Measurements from ENCODE around the gene DVL3.

DVL3 gene

DNA sequence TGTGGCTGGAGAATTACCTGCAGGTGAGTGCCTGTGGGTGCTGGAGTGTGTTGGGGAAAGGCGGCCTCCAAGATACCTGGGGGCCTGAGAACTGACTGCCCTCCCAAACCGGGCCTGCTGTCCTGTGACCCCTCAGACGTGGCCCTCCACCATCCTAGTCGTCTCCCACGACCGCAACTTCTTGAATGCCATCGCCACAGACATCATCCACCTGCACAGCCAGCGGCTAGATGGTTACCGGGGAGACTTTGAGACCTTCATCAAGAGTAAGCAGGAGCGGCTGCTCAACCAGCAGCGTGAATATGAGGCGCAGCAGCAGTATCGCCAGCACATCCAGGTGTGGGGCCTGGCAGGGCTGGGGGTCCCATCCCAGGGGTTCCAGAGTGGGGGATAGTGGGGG lies 34.2 kb downstream of the DVL3 start:
- no peak overlapping the region for H3K27ac ChIP-seq
- TF ChIP-seq, protein P1, sequence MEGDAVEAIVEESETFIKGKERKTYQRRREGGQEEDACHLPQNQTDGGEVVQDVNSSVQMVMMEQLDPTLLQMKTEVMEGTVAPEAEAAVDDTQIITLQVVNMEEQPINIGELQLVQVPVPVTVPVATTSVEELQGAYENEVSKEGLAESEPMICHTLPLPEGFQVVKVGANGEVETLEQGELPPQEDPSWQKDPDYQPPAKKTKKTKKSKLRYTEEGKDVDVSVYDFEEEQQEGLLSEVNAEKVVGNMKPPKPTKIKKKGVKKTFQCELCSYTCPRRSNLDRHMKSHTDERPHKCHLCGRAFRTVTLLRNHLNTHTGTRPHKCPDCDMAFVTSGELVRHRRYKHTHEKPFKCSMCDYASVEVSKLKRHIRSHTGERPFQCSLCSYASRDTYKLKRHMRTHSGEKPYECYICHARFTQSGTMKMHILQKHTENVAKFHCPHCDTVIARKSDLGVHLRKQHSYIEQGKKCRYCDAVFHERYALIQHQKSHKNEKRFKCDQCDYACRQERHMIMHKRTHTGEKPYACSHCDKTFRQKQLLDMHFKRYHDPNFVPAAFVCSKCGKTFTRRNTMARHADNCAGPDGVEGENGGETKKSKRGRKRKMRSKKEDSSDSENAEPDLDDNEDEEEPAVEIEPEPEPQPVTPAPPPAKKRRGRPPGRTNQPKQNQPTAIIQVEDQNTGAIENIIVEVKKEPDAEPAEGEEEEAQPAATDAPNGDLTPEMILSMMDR (IDR thresholded peaks at IDR 0.05), result no peak
- no peak for TF ChIP-seq ZFX (IDR thresholded peaks at IDR 0.05; ENCODE audit: borderline replicate concordance)

DNA sequence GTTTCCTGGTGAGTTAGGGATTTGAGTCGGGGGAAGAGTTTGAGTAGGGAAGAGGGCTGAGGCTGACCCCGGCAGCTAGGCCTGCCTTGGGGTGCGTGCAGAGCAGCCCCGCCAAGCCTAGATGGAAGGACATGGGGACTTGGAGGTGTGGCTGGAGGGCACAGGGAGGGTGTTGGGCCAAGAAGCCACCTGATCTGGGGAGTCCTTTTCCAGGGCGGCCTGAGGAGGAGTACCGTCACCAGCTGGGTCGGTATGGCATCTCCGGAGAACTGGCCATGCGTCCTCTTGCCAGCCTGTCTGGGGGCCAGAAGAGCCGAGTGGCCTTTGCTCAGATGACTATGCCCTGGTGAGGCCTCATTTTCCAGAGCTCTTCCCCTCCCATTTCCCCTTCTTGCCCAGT lies 37.7 kb downstream of the DVL3 start:
- H3K27ac ChIP-seq, result no peak overlapping the region
- TF ChIP-seq, protein P1 (IDR thresholded peaks at IDR 0.05), result no peak
- TF ChIP-seq ZFX (IDR thresholded peaks at IDR 0.05; ENCODE audit: borderline replicate concordance), result no peak

DNA sequence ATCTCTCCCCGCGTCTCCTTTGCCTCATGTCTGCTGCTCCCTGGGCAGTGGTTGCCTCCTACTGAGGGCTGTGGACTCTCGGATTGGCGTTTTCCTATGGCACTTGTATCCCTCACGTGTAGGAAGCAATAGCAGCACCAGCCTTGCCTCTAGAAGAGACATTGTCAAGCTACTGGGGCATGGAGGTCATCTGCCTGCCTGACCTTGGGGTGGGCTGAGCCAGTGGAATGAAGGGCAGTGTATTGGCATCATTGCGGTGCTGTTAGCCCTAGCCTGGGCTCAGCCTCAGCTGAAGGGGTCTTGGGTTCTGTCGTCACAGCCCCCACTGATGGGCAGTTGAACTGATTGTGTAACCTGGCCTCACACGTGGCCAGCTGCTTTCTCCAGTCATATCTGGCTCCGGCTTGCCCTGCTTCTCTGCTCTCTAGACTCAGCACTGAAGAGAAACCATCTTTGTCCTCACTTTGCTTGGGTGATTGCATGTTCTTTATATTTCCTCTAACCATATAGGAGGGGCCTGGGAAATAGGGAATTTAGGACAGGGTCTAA lies 38.9 kb downstream of the DVL3 start:
- no peak overlapping the region for H3K27ac ChIP-seq
- TF ChIP-seq, protein P1 (IDR thresholded peaks at IDR 0.05), result no peak

DNA sequence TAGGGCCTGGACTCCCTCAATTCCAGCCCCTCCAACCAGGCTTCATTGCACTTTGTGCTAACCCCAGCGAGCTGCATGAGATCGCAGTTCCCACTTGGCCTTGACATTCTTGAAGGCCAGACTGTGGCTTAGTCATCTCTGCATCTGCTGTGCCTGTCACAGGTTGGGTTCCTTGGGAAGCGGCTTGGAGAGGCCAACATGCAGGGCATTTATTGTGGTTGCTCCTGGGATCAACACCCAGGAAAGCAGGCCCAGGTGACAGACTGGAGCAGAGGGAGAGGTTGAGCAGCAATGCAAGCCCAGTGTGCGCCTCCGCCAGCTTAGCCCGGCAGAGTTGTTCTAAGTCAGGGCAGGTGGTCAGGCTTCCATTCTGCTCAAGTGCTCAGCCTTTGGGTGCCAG lies 41.4 kb downstream of the DVL3 start:
- no peak overlapping the region for H3K27ac ChIP-seq
- TF ChIP-seq, protein P1 (IDR thresholded peaks at IDR 0.05), result no peak
- TF ChIP-seq ZFX (IDR thresholded peaks at IDR 0.05; ENCODE audit: borderline replicate concordance), result no peak

DNA sequence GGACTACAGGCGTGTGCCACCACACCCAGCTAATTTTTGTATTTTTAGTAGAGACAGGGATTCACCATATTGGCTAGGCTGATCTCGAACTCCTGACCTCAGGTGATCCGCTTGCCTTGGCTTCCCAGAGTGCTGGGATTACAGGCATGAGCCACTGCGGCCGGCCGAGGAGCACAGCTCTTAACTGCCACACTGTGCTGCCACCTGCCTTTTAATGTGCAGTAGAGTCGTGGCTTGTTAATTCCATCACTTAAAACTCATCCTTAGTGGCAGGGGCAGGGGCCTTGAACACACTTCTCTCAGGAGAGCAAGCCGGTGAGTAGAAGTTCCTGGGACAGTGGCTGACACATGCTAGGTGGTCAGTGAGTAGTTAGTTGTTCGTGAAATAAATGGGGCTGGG lies 43.3 kb downstream of the DVL3 start:
- no peak overlapping the region for H3K27ac ChIP-seq
- no peak for TF ChIP-seq ZFX (IDR thresholded peaks at IDR 0.05; ENCODE audit: borderline replicate concordance)
- TF ChIP-seq, protein P1 (IDR thresholded peaks at IDR 0.05), result no peak

DNA sequence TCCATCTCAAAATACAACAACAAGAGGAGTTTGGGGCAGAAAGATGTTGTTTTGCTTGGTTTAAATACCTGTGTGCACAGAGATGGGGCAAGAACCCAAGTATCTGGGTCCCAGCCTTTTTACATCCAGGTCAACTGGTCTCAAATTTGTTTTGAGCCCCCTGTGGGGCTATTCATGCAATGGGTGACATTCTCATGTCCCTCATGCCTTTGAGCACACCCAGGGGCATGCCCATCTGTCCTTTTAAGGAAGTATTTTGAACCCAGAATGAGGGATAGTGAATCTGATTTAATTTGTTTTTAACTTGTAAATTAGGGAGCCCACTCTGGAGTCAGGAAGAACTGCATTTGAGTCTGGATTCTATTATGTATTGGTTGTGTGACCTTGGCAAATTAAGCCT lies 45.6 kb downstream of the DVL3 start:
- TF ChIP-seq, protein P1 (IDR thresholded peaks at IDR 0.05), result no peak
- no peak for TF ChIP-seq ZFX (IDR thresholded peaks at IDR 0.05; ENCODE audit: borderline replicate concordance)
- no peak overlapping the region for H3K27ac ChIP-seq

DNA sequence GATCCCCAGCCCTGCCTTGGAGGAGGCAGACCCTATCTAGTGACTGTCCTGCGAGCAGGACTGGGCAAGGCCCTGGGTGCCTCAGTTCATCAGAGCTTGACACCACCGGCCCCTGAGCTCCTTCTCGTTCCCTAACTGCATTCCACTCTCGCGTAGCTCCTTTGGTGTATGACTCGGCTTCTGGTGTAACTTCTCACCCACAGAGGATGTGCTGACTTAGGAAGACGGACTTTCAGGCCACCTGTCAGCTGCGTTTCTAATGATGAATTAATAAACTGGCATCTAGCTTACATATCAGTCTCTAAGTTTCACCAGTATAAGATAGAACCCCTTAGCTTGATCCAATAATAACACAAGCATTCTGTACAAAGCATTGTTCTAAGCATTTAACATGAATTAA lies 48.3 kb downstream of the DVL3 start:
- H3K27ac ChIP-seq, result no peak overlapping the region
- TF ChIP-seq, protein P1 (IDR thresholded peaks at IDR 0.05), result no peak
- no peak for TF ChIP-seq ZFX (IDR thresholded peaks at IDR 0.05; ENCODE audit: borderline replicate concordance)
